IPS DF 4.7 (cell line): ENCODE data around the gene OR2A2.
"Not testable (repeated sequence)": the region's sequence is repeated elsewhere in the genome, so short reads cannot be mapped to it uniquely, and the experiment has no call there.

Experiments
- DNase-seq: peaks from one replicate; pipeline ENCODE4 v3.0.0-alpha.2; 2013; ENCODE audit warnings: low spot score; ENCODE audit errors: extremely low read depth

The OR2A2 gene

GRCh38 chr7:144109283-144109682 lies at the start of gene OR2A2:
TSS of gene OR2A2 (plus strand) at chr7:144109583. CDS start at chr7:144109583, 0 bp downstream.
- DNase-seq = no peak

GRCh38 chr7:144063710-144064109 lies 45.7 kb upstream of the OR2A2 start:
- DNase-seq = peak; percentile 44

GRCh38 chr7:144069511-144069910 lies 39.9 kb upstream of the OR2A2 start, which contains the start of gene OR2A25:
TSS of gene OR2A25 (plus strand) at chr7:144069811. CDS start at chr7:144074220, 4,409 bp downstream.
- no peak for DNase-seq

- no peak for DNase-seq
These were observed 39.4 kb upstream of the OR2A2 start for GRCh38 chr7:144069953-144070352.

GRCh38 chr7:144074374-144074773 lies 35.0 kb upstream of the OR2A2 start:
- DNase-seq = no peak

- no peak for DNase-seq
These were observed 23.4 kb upstream of the OR2A2 start, which contains the start of gene OR2A12 for GRCh38 chr7:144085978-144086377. TSS of gene OR2A12 (plus strand) at chr7:144086278. CDS start at chr7:144095108, 8,830 bp downstream.

- no peak for DNase-seq
These were observed 22.7 kb upstream of the OR2A2 start for GRCh38 chr7:144086730-144087129.

- no peak for DNase-seq
These were observed 22.2 kb upstream of the OR2A2 start for GRCh38 chr7:144087230-144087629.

- DNase-seq = no peak
These were observed 18.7 kb upstream of the OR2A2 start for GRCh38 chr7:144090667-144091066.

- no peak for DNase-seq
These were observed 10.6 kb upstream of the OR2A2 start for GRCh38 chr7:144098776-144099175.

- DNase-seq = no peak
These were observed 8.8 kb upstream of the OR2A2 start for GRCh38 chr7:144100607-144101006.

- DNase-seq = no peak
These were observed 7.3 kb upstream of the OR2A2 start for GRCh38 chr7:144102041-144102440.

- DNase-seq = no peak
These were observed 4.2 kb upstream of the OR2A2 start for GRCh38 chr7:144105211-144105610.

- no peak for DNase-seq
These were observed 889 bp downstream of the OR2A2 start for GRCh38 chr7:144110272-144110671.

- DNase-seq = no peak
These were observed 4.3 kb downstream of the OR2A2 start for GRCh38 chr7:144113651-144114050.

- no peak for DNase-seq
These were observed 9.0 kb downstream of the OR2A2 start for GRCh38 chr7:144118341-144118740.

- no peak for DNase-seq
These were observed 13.5 kb downstream of the OR2A2 start, which contains the start of gene OR2A14 for GRCh38 chr7:144122876-144123275. TSS of gene OR2A14 (plus strand) at chr7:144123176. CDS start at chr7:144129113, 5,937 bp downstream.

- DNase-seq = peak; percentile 72
These were observed 18.4 kb downstream of the OR2A2 start for GRCh38 chr7:144127714-144128334.

GRCh38 chr7:144129601-144130000 lies 20.2 kb downstream of the OR2A2 start:
- DNase-seq = not testable (repeated sequence)

- DNase-seq = no peak
These were observed 21.3 kb downstream of the OR2A2 start for GRCh38 chr7:144130730-144131129.

GRCh38 chr7:144132262-144132661 lies 22.9 kb downstream of the OR2A2 start:
- DNase-seq = no peak

GRCh38 chr7:144133307-144133706 lies 23.9 kb downstream of the OR2A2 start:
- DNase-seq = no peak

GRCh38 chr7:144134116-144134515 lies 24.7 kb downstream of the OR2A2 start:
- no peak for DNase-seq
